ENCODE data around the gene TNPO1. TPM values are rescaled to one million over a fixed set of nuclear protein-coding genes. Genes with fewer than 3 reads are reported as not detected.
A peak's percentile ranks its signal among the peaks of the same experiment; 100 is the strongest.

Gene TNPO1
- total and polyA plus RNA-seq, 2 of the 13 experiments (the other 11 are each of a cell fraction or from before 2014, with no cell fraction given) = 26.7 to 123 TPM

DNA sequence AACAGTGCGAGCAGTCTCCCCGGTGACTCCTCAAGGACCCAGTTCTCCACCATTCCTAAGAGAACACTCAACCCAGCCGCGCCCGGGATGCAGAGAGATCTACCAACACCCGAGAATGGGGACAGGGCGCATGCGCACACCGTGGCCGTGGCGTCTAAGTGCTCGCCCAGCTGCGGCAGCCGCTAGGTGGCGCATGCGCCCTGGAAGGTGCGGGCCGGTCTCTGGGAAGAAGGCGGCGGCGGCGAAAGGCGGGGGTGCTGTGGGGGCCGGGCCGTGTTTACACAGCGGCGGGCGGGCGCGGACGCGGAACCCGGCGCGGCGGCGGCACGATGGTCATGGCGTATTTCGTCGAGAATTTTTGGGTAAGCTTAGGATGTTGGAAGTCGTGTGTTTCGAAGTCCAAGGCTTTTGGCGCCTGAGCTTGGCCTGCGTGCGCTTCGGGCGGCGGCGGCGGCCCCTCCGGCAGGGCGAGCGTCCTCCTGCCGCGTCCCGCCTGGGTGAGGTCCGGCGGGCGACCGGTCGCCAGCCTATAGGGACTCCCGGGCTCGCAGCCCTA lies 139.4 kb downstream of the TNPO1 start, which contains the start of gene FCHO2 (continued):
- TF ChIP-seq, protein P1, sequence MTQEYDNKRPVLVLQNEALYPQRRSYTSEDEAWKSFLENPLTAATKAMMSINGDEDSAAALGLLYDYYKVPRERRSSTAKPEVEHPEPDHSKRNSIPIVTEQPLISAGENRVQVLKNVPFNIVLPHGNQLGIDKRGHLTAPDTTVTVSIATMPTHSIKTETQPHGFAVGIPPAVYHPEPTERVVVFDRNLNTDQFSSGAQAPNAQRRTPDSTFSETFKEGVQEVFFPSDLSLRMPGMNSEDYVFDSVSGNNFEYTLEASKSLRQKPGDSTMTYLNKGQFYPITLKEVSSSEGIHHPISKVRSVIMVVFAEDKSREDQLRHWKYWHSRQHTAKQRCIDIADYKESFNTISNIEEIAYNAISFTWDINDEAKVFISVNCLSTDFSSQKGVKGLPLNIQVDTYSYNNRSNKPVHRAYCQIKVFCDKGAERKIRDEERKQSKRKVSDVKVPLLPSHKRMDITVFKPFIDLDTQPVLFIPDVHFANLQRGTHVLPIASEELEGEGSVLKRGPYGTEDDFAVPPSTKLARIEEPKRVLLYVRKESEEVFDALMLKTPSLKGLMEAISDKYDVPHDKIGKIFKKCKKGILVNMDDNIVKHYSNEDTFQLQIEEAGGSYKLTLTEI (CRISPR knock-in tag; conservative IDR thresholded peaks at IDR 0.05) = no peak
- TF ChIP-seq NR2F6 (IDR thresholded peaks at IDR 0.05) (no peak), NR2F6 (CRISPR knock-in tag; IDR thresholded peaks at IDR 0.05) (no peak), ZNF10 (CRISPR knock-in tag; IDR thresholded peaks at IDR 0.05; ENCODE audit: borderline replicate concordance, low read depth) (no peak), ZNF598 (CRISPR knock-in tag; IDR thresholded peaks at IDR 0.05; ENCODE audit: borderline replicate concordance) (no peak; the same call in 1 of the 2 replicates), ZNF83 (CRISPR knock-in tag; IDR thresholded peaks at IDR 0.05; ENCODE audit: borderline replicate concordance) (no peak), IRF2 (CRISPR knock-in tag; IDR thresholded peaks at IDR 0.05) (peak; percentile 79; the same call in 1 of the 2 replicates), ETV5 (CRISPR knock-in tag; IDR thresholded peaks at IDR 0.05; ENCODE audit: borderline replicate concordance) (peak; percentile 43), RFX5 (IDR thresholded peaks at IDR 0.05; ENCODE audit: low read depth, low read length) (no peak; the same call in 1 of the 2 replicates), FOSL2 (CRISPR knock-in tag; IDR thresholded peaks at IDR 0.05) (peak; percentile 22; the same call in 1 of the 2 replicates), RXRB (CRISPR knock-in tag; IDR thresholded peaks at IDR 0.05; ENCODE audit: borderline replicate concordance) (peak; percentile 61; the same call in 1 of the 2 replicates), KAT2B (IDR thresholded peaks at IDR 0.05; ENCODE audit: borderline replicate concordance, low read depth, low read length) (no peak), CBFB (CRISPR knock-in tag; IDR thresholded peaks at IDR 0.05) (peak; percentile 53; the same call in 1 of the 2 replicates), TBP (CRISPR knock-in tag; IDR thresholded peaks at IDR 0.05) (no peak), ZNF317 (CRISPR knock-in tag; IDR thresholded peaks at IDR 0.05) (no peak)
- TF ChIP-seq, protein P2, sequence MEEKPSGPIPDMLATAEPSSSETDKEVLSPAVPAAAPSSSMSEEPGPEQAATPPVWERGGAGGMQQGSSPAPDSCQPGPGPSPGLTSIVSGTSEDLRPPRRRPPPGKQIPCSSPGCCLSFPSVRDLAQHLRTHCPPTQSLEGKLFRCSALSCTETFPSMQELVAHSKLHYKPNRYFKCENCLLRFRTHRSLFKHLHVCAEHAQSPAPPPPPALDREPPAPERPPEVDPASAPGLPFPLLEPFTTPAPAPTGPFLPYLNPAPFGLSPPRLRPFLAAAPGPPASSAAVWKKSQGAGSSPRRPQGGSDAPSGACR (CRISPR knock-in tag; IDR thresholded peaks at IDR 0.05) = peak; percentile 92; the same call in 1 of the 2 replicates
- TF ChIP-seq, protein P3, sequence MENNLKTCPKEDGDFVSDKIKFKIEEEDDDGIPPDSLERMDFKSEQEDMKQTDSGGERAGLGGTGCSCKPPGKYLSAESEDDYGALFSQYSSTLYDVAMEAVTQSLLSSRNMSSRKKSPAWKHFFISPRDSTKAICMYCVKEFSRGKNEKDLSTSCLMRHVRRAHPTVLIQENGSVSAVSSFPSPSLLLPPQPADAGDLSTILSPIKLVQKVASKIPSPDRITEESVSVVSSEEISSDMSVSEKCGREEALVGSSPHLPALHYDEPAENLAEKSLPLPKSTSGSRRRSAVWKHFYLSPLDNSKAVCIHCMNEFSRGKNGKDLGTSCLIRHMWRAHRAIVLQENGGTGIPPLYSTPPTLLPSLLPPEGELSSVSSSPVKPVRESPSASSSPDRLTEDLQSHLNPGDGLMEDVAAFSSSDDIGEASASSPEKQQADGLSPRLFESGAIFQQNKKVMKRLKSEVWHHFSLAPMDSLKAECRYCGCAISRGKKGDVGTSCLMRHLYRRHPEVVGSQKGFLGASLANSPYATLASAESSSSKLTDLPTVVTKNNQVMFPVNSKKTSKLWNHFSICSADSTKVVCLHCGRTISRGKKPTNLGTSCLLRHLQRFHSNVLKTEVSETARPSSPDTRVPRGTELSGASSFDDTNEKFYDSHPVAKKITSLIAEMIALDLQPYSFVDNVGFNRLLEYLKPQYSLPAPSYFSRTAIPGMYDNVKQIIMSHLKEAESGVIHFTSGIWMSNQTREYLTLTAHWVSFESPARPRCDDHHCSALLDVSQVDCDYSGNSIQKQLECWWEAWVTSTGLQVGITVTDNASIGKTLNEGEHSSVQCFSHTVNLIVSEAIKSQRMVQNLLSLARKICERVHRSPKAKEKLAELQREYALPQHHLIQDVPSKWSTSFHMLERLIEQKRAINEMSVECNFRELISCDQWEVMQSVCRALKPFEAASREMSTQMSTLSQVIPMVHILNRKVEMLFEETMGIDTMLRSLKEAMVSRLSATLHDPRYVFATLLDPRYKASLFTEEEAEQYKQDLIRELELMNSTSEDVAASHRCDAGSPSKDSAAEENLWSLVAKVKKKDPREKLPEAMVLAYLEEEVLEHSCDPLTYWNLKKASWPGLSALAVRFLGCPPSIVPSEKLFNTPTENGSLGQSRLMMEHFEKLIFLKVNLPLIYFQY (CRISPR knock-in tag; IDR thresholded peaks at IDR 0.05; ENCODE audit: borderline replicate concordance) = no peak; the same call in 1 of the 2 replicates
- TF ChIP-seq, protein P4, sequence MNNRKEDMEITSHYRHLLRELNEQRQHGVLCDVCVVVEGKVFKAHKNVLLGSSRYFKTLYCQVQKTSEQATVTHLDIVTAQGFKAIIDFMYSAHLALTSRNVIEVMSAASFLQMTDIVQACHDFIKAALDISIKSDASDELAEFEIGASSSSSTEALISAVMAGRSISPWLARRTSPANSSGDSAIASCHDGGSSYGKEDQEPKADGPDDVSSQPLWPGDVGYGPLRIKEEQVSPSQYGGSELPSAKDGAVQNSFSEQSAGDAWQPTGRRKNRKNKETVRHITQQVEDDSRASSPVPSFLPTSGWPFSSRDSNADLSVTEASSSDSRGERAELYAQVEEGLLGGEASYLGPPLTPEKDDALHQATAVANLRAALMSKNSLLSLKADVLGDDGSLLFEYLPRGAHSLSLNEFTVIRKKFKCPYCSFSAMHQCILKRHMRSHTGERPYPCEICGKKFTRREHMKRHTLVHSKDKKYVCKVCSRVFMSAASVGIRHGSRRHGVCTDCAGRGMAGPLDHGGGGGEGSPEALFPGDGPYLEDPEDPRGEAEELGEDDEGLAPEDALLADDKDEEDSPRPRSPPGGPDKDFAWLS (CRISPR knock-in tag; IDR thresholded peaks at IDR 0.05; ENCODE audit: borderline replicate concordance) = no peak
- TF ChIP-seq, protein P5, sequence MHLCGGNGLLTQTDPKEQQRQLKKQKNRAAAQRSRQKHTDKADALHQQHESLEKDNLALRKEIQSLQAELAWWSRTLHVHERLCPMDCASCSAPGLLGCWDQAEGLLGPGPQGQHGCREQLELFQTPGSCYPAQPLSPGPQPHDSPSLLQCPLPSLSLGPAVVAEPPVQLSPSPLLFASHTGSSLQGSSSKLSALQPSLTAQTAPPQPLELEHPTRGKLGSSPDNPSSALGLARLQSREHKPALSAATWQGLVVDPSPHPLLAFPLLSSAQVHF (CRISPR knock-in tag; IDR thresholded peaks at IDR 0.05) = peak; percentile 44; the same call in 1 of the 2 replicates
- TF ChIP-seq, protein P6, sequence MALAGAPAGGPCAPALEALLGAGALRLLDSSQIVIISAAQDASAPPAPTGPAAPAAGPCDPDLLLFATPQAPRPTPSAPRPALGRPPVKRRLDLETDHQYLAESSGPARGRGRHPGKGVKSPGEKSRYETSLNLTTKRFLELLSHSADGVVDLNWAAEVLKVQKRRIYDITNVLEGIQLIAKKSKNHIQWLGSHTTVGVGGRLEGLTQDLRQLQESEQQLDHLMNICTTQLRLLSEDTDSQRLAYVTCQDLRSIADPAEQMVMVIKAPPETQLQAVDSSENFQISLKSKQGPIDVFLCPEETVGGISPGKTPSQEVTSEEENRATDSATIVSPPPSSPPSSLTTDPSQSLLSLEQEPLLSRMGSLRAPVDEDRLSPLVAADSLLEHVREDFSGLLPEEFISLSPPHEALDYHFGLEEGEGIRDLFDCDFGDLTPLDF (CRISPR knock-in tag; IDR thresholded peaks at IDR 0.05) = no peak
